Measurements from ENCODE around the gene SNU13.

- no peak for TF ChIP-seq CTCF (IDR thresholded peaks at IDR 0.05)
- TF ChIP-seq EP300 (IDR thresholded peaks at IDR 0.05), result no peak
- no peak for TF ChIP-seq POLR2A (IDR thresholded peaks at IDR 0.05)
- TF ChIP-seq POLR2AphosphoS5 (IDR thresholded peaks at IDR 0.05), result no peak
Measured at GRCh38 chr22:41700108-41700364, 11.4 kb upstream of the SNU13 start.
